Jurkat, Clone E6-1 (cell line): ENCODE results near the gene SPDYC.

ENCODE experiments used
- DNase-seq: peaks from one replicate; pipeline ENCODE4 v3.0.0-alpha.2; 2011; ENCODE audit warnings: low read depth, low spot score
- H3K4me3 ChIP-seq: 2 replicates; pipeline ENCODE4 v1.5.1; 2011; ENCODE audit warnings: mild to moderate bottlenecking, low read length, control low read depth, moderate library complexity

SPDYC gene

DNA sequence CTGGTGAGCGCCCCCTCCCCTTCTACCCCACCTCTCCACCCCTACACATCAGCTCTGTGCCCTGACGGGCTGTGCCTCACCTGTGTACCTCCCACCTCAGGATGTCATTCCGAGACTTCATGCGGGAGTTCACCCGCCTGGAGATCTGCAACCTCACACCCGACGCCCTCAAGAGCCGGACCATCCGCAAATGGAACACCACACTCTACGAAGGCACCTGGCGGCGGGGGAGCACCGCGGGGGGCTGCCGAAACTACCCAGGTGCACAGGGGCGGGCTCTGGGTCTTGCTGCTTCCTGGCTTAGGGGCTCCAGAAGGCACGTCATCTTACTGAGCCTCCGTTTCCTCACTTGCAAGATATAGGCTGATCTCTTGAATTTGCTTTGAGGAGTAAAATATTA lies 18.5 kb downstream of the SPDYC start:
- DNase-seq, result no peak
- H3K4me3 ChIP-seq, result no peak overlapping the region

DNA sequence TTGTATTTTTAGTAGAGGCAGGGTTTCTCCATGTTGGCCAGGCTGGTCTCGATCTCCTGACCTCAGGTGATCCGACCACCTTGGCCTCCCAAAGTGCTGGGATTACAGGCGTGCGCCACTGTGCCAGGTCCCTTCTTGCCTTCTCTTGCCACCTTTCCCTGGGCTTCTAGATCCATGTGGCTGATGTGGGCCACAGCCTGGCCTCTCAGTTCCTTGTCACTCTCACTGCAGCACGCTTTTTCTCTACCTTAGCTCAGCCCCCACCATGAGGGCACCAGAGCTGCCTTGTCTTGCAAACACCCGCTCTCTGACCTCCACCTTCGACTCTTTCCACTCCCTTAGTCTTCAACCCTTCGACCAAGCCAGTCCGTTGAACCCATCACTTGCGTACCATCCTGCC lies 19.2 kb downstream of the SPDYC start:
- H3K4me3 ChIP-seq, result no peak overlapping the region
- no peak for DNase-seq

DNA sequence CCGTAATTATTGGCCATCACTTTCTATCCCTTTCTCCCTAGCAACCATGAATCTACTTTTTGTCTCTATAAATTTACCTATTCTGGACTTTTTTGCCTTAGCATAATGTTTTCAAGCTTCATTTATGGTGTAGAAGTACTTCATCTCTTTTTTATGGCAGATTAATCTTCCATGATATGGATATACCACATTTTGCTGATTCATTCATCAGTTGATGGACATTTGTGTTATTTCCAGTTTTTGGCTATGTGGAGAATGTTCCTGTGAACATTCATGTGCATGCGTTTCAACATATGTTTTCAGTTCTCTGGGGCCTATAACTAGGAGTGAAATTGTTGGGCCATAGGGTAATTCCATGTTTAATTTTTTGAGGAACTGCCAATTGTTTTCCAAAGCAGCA lies 24.5 kb downstream of the SPDYC start:
- H3K4me3 ChIP-seq, result no peak overlapping the region
- DNase-seq, result no peak

DNA sequence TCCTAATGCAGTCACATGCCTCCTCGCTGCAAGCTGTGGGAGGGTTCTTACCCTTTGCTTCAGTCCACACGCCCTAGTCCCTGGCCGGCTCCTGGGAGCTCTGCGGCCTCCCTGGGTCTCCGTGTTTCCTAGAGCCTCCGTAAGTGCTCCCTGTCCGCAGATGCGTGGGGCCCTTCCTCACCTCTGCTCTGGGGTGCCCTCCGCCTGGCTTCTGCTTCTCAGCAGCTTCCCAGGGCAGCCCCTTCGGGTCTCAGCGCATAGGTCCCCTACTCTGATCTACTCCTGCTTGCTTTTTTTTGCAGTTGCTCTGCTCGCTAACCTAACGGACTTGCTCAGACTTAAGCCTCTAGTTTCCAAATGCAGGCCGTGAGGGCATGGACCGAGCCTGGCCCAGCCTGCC lies 34.1 kb downstream of the SPDYC start:
- H3K4me3 ChIP-seq, result no peak overlapping the region
- no peak for DNase-seq

DNA sequence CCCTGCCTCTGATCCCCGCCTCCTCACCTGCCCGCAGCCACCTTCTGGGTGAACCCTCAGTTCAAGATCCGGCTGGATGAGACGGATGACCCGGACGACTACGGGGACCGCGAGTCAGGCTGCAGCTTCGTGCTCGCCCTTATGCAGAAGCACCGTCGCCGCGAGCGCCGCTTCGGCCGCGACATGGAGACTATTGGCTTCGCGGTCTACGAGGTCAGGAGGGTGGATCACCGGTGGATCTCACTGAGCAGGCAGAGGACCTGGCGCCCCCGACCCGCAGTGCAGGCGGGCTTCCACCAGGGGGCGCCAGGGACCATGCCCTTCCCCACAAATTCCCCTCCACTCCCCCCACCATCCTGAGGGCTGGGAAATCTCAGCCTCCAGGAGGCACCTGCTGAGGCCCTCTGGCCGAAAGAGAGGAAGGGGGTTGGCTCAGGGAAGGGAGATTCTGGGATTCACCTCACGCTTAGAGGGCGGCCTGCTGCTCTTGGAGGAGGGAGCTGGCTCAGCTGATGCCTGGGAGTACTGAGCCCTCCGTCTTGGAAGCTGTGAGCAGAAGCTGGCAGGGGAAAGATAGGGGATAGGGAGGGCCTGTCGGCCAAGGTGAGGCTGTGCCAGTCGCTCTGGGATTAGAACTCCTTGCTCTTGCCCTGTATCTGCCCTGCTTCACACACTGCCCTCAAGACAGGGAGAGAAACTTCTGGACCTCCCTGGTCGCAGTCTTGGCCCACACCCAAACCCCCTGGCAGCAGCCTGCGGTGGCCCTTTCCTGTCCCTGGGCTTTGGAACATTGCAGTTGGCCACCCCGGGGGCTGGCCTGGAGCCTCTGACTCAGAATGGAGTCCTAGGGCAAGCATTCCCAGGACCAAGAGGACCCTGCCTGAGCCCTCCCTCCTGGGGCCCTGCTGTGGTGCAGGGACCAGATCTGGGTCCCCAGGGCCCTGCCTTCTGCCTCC lies 34.9 kb downstream of the SPDYC start:
- no peak overlapping the region for H3K4me3 ChIP-seq
- no peak for DNase-seq

DNA sequence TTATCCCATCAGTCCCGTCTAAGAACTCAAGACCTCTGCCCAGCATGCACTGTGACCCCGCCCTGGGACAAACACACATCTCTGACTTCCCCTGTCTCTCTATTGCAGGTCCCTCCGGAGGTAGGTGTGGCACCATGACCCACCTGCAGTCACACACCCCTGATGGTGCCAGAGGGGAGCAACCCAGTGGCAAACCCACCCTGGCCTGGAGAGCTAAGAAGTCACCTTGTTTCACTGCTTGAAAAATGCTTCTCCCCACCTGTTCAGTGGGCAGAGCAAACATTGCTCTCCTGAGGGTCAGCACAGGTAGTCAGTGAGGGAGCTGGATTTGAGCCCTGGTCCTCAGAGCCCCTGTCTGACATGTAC lies 35.6 kb downstream of the SPDYC start:
- no peak for DNase-seq
- no peak overlapping the region for H3K4me3 ChIP-seq

DNA sequence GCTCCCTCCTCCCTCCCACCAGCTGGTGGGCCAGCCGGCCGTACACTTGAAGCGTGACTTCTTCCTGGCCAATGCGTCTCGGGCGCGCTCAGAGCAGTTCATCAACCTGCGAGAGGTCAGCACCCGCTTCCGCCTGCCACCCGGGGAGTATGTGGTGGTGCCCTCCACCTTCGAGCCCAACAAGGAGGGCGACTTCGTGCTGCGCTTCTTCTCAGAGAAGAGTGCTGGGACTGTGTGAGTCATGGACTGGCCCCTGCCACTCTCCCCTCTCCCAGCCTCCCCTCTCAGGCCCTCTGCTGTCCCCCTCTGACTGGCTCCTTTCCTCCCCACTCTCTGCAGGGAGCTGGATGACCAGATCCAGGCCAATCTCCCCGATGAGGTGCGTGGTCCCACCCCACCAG lies 36.4 kb downstream of the SPDYC start:
- DNase-seq, result no peak
- no peak overlapping the region for H3K4me3 ChIP-seq

DNA sequence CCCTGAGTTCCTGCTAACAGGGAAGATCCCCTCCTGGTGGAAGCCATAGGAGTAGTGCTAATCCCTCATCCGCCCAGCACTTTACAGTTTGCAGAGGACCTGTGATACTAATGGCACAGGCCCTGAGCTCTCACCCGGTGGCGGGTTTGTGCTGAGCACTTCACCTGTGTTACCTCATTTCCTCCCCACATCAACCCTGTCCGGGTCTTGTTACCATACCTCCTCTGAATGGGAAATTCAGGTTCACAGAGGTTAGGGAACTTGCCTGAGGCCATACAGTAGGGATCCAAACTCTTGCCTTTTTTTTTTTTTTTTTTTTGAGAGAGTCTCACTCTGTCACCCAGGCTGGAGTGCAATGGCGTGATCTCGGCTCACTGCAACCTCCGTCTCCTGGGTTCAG lies 36.9 kb downstream of the SPDYC start:
- DNase-seq, result no peak
- H3K4me3 ChIP-seq, result no peak overlapping the region

DNA sequence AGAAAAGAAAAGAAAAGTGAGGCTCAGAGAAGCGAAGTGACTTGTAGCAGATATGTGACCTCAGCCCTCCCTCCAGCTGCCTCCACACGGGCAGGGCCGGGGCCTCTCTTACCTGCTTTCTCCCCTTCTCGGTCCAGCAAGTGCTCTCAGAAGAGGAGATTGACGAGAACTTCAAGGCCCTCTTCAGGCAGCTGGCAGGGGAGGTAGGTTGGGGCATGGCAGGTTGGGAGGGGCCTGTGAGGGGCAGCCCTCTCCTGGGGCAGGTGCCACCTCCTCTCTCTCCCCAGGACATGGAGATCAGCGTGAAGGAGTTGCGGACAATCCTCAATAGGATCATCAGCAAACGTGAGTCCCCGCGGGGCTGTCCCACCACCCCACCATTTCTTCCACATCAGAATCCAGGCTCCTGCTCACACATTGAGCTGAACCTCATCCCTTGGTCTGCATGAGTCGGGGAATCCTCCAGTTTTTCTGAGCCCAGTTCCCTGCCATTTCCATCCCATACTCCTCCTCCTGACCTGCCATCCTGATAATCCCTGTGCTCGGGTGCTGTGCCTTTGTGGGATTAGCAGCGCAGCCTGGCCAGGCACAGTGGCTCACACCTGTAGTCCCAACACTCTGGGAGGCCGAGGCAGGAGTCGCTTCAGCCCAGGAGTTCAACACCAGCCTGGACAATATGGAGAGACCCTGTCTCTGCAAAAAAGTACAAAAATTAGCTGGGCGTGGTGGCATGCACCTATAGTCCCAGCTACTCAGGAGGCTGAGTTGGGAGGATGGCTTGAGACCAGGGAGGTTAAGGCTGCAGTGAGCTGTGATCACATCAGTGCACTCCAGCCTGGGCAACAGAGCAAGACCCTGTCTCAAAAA lies 38.1 kb downstream of the SPDYC start:
- no peak for DNase-seq
- H3K4me3 ChIP-seq, result no peak overlapping the region

DNA sequence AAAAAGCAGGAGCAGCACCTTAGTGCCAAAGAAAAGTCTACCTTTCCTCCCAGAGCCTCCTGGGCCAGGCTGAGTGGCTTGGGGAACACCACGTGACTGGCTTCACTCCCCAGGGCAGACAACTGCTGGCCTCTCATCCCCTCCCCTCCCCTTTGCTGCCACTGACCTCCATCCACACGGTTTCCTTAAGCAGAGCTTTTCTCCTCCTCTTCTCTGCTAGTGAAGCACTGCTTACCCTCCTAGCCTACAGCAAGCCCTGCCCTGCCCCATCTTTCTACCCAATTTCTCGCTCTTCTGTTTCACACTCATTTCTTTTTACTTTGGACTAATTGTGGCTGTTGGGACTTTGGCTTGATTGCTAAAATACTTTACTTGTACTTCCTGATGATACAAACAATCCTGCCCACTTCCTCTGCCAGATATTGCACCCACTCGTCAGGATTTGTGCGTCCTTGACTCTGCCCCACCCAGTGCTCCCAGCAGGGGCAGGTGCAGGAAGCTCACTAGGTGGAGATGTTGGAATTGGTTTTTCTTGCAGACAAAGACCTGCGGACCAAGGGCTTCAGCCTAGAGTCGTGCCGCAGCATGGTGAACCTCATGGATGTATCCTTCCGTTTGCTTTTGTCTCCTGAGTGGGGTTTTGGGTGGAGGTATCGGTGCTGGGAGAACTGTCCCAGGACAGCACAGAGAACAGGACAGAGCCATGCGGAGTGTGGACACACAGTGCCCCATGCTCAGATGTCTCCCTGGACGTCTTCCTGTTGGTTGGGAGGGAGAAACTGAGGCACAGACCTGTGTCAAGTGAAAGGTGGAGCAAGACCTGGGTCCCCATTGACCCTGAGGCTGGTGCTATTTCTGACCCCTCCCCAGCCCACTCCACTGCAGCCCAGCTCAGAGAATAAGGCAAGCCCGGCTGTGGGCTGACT lies 39.0 kb downstream of the SPDYC start:
- DNase-seq, result no peak
- no peak overlapping the region for H3K4me3 ChIP-seq

DNA sequence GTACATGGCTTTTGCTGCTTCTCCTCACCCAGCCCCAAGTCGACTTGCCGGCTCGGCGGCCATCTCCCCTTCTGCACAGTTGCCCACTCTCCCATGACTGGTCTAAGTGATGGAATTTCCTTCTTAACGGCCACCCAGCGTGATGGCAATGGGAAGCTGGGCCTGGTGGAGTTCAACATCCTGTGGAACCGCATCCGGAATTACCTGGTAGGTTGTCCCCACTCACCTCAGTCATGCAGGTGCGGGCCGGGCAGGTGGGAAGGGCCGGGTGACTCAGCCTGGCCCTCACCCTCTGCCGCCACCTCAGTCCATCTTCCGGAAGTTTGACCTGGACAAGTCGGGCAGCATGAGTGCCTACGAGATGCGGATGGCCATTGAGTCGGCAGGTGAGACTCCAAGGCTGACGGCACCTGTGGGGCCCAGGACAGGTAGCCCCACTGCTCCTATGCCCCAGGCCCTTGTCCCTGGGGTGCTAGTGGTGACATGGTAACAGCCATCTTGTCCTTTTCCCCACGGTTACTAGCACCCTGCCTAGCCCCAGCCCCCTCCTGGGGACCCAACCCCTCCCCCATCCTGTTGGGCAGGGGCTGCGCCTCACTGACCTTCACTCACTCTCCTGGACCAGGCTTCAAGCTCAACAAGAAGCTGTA lies 39.8 kb downstream of the SPDYC start:
- H3K4me3 ChIP-seq, result no peak overlapping the region
- no peak for DNase-seq

DNA sequence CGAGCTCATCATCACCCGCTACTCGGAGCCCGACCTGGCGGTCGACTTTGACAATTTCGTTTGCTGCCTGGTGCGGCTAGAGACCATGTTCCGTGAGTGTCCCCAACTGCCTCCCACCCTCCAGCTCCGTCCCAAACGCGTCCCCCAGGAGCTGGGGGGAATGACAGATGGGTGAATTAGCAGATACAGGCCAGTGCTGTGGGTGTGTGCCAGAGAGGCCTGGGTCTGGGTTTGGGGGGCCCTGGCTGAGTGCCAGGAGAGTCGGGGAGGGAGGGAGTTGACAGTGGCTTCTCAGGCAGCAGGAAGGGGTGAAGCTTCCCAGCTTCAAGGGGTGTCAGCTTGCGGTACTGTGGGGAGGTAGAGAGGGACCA lies 40.3 kb downstream of the SPDYC start:
- no peak for DNase-seq
- no peak overlapping the region for H3K4me3 ChIP-seq

DNA sequence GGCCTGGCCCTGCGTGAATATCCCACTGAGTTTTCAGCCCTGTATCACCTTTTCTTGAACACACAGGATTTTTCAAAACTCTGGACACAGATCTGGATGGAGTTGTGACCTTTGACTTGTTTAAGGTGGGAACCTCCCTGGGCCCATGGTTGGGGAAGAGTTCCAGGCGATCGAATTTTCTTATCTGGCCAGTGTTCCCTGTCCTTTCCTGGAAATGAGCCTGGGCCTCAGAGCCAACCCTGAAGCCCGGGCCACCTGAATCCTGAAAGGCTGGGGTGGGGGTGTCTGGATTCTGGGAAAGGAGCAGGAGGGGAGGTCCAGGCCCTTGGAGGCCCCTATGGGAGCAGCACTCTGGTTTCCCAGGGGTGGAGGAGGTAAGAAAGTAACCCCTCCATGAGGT lies 40.7 kb downstream of the SPDYC start:
- DNase-seq, result no peak
- H3K4me3 ChIP-seq, result no peak overlapping the region

DNA sequence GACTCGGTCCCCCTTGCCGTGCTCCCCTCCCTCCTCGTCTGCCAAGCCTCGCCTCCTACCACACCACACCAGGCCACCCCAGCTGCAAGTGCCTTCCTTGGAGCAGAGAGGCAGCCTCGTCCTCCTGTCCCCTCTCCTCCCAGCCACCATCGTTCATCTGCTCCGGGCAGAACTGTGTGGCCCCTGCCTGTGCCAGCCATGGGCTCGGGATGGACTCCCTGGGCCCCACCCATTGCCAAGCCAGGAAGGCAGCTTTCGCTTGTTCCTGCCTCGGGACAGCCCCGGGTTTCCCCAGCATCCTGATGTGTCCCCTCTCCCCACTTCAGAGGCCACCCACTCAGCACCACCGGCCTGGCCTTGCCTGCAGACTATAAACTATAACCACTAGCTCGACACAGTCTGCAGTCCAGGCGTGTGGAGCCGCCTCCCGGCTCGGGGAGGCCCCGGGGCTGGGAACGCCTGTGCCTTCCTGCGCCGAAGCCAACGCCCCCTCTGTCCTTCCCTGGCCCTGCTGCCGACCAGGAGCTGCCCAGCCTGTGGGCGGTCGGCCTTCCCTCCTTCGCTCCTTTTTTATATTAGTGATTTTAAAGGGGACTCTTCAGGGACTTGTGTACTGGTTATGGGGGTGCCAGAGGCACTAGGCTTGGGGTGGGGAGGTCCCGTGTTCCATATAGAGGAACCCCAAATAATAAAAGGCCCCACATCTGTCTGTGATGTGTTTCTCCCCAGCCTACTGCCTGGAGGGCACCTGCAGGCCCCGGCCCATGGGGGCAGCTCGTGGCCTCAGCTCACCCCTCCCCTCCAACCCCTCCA lies 41.5 kb downstream of the SPDYC start:
- no peak for DNase-seq
- H3K4me3 ChIP-seq, result no peak overlapping the region

DNA sequence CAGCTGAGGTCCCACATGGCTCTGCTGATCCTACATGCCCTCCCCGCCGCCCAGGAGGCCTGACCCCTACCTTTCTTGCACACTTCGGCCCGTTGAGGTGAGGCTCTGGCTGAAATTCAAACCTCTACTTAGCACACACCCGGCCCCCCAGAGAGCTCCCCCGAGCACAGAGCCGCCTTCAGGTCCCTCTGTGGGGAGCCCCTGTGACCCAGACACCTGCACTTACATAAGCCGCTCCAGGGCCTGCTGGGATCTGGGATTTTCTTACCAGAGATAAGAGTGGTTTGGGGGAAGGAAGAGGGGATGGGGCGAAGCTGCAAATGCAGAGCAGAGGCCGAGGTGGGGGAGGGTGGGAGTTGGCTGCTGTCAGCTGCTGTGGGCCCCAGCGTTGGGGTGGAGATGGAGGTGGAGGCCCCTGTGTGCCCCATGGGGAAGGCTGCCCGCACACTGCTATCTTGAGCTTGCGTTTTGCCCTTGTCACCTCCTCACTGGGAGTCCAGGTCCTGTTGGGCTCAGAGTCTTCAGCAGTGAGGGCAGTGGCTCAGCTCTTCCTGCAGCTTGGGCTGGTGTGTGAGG lies 42.3 kb downstream of the SPDYC start:
- DNase-seq, result no peak
- no peak overlapping the region for H3K4me3 ChIP-seq

DNA sequence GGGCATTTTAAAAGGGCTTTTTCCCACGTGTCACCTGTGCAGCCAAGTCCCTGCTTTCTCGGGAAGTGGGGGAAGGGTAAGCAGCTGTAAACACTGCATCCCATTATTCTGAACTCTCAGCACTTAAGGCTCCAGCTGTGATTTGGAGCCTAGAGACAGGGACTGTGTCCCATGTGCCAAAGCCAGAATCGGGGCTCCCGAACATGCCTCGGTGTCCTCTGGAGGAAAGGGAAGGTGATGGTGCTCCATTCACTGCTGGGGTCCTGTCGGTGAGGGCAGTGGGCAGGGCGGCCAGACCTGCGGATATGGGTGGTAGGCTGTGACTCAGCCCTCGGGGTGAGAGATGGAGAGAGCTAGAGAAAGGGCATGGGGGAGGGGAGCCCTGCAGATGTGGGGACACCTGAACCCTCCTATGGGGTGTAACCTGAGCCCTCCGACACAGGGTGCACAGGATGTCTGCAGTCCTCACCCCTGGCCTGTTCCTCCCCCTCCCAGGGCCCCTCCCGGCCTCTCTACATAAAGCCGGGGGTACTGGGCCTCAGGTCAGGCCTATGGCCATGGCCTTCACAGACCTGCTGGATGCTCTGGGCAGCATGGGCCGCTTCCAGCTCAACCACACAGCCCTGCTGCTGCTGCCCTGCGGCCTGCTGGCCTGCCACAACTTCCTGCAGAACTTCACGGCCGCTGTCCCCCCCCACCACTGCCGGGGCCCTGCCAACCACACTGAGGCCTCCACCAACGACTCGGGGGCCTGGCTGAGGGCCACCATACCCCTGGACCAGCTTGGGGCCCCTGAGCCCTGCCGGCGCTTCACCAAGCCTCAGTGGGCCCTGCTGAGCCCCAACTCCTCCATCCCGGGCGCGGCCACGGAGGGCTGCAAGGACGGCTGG lies 43.5 kb downstream of the SPDYC start:
- H3K4me3 ChIP-seq, result no peak overlapping the region
- no peak for DNase-seq
